Measurements from ENCODE around the gene ADGRV1.
"Not testable (repeated sequence)": the region's sequence is repeated elsewhere in the genome, so short reads cannot be mapped to it uniquely, and the experiment has no call there.

Gene ADGRV1

DNA sequence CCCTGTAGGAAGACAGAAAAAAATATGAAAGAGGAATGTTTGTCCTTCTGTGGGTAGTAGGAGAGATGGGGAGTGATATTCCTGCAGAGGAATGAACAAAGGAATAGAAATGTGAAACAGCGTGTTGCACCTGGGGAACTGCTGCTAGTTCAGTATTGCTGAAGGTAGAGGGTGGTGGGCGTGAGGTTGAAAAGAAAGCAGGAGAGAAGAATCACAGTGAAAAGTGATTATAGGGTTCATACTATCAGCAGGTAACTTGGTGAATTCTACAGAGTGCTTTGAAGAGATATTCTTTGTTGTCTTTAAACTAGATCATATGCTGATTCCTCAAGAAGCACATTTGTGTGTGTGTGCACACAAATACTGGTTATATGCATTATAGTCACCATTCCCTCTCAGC lies 95.6 kb downstream of the ADGRV1 start:
- DNase-seq: no peak

DNA sequence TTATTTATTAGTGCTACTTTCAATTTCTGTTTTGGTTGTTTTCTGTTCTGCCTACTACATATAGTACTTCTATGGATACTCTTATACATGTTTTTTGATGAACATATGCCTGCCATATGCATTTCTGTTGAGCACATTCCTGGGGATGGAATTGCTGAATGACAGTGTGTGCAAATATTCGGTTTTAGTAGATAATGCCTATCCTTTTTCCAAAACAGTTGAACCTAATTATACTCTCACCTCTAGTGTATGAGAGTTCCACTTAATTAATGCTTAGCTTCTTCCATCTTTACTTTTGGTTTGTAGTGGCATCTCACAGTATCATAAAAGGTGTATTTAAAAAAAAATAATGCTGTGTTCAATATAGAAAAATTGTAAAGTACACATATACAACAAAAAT lies 96.8 kb downstream of the ADGRV1 start:
- DNase-seq: peak; percentile 5

DNA sequence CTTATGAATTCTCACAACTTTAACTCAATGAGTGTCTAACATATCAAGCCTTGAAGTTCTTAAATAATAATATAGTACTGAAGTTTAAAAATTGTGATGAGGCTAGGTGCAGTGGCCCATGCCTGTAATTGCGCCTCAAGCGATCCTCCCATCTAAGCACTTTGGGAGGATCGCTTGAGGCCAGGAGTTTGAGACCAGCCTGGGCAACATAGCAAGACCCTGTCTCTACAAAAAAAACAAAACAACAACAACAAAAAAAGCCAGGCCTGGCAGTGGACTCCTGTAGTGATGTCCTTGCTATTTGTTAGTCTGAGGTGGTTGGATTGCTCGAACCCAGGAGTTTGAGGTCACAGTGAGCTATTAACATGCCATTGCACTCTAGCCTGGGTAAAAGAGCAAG lies 98.4 kb downstream of the ADGRV1 start:
- no peak for DNase-seq

DNA sequence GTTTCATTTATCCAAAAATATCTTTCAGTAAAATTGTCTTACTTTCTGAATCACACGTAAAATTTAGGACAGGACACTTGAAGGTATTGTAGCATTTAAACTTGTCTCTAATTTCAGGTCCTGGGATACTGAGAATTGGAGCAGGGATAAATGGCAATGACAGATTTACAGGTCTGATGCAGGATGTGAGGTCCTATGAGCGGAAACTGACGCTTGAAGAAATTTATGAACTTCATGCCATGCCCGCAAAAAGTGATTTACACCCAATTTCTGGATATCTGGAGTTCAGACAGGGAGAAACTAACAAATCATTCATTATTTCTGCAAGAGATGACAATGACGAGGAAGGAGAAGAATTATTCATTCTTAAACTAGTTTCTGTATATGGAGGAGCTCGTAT lies 99.2 kb downstream of the ADGRV1 start:
- no peak for DNase-seq

DNA sequence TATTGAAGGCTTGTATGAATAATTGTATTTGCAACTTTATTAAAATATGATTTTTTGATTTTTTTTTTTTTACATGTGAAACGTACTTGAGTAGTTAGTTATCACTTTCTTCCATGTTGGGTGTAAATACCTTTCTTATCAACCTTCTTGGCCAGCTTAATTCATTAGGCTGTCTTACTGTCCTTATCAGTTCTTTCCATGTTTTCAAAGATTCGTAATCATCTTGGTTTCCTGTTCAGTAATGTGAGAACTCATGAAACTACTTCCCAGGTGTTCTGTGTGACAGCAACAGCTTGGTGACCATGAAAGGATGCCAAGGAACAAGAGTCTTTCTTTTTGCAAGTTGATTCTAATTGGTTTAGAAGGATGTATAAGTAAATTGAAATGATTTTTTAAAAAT lies 100.0 kb downstream of the ADGRV1 start:
- DNase-seq: no peak

DNA sequence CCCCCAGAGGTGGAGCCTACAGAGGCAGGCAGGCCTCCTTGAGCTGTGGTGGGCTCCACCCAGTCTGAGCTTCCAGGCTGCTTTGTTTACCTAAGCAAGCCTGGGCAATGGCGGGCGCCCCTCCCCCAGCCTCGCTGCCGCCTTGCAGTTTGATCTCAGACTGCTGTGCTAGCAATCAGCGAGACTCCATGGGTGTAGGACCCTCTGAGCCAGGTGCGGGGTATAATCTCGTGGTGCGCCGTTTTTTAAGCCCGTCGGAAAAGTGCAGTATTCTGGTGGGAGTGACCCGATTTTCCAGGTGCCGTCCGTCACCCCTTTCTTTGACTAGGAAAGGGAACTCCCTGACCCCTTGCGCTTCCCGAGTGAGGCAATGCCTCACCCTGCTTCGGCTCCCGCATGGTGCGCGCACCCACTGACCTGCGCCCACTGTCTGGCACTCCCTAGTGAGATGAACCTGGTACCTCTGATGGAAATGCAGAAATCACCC lies 109.5 kb downstream of the ADGRV1 start:
- not testable (repeated sequence) for DNase-seq

DNA sequence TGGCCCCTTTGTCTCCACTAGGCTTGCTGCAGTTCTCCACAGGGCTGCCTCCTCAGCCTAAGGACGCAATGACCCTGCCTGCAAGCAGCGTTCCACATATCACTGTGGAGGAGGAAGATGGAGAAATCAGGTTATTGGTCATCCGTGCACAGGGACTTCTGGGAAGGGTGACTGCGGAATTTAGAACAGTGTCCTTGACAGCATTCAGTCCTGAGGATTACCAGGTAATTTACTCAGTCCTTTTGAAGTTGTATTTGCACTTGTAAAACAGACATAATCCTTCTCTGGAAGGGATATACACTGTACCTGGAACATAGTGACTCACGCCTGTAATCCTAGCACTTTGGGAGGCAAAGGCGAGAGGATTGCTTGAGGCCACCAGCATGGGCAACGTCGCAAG lies 116.6 kb downstream of the ADGRV1 start:
- DNase-seq: no peak

DNA sequence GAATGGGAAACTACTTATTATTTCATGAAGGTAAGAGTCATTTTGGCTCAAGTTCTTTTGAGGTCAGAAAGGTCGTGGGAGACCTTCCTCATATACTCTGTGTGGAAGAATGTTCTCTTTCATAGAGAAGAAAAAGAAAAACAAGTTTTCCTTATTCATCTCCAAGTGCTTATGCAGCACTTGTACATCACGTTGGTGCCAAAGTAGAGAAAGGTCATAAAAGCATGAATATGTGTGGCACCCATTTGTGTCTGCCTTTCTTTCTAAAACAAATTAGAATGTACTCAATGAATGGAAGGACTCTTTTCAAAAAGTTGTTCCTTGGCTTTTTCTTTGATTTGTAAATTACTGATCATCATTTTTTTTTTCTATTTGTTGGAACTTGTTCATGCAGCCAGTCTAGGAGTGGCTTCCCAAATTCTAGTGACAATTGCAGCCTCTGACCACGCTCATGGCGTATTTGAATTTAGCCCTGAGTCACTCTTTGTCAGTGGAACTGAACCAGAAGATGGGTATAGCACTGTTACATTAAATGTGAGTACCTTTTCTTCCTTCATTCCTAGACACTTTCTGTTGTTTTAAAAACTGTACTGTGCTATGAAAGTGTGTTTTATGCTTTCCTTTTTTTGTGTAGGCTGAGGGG lies 122.4 kb downstream of the ADGRV1 start:
- DNase-seq: no peak

DNA sequence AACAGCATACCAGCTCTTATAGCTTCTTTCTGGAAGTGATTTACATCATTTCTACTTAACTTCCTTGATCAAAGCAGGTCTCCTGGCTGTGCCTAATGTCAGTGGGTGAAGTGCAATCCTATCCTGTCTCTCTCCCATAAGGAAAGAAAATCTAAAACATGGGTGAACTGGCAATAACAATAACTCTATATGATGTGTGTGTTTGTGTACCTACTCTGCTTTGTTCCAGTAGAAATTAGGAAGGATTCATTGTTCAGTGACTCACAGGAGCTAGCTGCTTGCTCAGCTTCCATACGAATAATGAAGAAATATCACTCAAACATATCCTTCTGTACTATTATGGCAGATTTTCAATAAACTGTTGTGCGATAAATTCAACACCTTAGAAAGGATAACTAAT lies 123.7 kb downstream of the ADGRV1 start:
- no peak for DNase-seq

DNA sequence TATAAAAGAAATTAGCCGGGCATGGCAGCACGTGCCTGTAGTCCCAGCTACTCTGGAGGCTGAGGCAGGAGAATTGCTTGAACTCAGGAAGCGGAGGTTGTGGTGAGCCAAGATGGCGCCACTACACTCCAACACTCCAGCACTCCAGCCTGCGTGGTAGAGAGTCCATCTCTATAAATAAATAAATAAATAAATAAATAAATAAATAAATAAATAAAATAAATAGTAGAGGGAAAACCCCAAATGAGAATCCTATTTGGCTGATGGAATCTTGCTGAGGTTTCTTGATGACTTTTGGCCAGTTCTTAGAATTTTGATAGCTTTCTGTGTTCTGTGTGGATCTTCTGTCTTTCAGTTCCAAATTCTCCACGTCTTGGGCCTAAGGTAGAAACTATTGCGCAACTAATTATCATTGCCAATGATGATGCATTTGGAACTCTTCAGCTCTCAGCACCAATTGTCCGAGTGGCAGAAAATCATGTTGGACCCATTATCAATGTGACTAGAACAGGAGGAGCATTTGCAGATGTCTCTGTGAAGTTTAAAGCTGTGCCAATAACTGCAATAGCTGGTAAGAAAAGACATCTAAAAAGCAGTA lies 126.9 kb downstream of the ADGRV1 start:
- DNase-seq: no peak

DNA sequence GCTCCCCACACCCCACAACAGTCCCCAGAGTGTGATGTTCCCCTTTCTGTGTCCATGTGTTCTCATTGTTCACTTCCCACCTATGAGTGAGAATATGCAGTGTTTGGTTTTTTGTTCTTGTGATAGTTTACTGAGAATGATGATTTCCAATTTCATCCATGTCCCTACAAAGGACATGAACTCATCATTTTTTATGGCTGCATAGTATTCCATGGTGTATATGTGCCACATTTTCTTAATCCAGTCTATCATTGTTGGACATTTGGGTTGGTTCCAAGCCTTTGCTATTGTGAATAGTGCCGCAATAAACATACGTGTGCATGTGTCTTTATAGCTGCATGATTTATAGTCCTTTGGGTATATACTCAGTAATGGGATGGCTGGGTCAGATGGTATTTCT lies 127.8 kb downstream of the ADGRV1 start:
- not testable (repeated sequence) for DNase-seq

DNA sequence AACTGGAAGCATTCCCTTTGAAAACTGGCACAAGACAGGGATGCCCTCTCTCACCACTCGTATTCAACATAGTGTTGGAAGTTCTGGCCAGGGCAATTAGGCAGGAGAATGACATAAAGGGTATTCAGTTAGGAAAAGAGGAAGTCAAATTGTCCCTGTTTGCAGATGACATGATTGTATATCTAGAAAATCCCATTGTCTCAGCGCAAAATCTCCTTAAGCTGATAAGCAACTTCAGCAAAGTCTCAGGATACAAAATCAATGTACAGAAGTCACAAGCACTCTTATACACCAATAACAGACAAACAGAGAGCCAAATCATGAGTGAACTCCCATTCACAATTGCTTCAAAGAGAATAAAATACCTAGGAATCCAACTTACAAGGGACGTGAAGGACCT lies 128.9 kb downstream of the ADGRV1 start:
- DNase-seq: not testable (repeated sequence)

DNA sequence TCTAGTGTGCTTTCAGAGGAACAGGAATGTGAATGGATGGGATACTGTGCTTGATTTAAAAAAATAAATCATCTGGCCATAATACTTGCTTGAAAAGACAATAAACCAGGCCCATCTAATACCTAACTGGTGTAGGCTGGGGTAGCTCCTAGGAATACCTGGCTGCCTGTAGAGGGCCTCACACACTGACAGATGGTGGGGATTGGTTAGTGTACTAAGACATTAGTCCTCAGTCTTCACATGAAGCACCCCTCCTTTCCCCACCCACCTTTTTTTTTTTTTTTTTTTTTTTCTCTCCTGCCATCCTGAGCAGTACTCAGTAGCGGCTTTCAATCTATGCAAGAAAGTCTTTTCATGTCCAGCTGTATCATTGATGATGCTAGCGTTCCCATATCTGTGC lies 130.5 kb downstream of the ADGRV1 start:
- no peak for DNase-seq

DNA sequence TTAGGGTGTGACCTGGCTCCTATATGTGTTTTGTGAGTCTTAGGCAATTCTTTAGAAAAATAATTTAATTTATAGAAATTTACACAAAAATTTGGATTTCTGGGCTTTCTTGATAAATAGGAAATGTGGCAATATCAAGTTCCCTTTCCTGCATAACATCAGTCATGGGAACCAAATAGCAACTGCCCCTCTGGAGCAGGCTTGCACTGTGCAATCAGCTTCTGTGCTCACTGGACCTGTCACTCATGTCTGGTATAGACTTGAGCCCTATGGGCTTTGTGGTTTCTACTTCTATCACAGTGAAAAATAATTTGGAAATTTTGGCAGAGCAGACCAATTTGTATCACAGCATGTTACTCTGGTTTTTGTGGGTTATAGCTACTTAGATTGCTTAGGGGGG lies 131.7 kb downstream of the ADGRV1 start:
- DNase-seq: no peak

DNA sequence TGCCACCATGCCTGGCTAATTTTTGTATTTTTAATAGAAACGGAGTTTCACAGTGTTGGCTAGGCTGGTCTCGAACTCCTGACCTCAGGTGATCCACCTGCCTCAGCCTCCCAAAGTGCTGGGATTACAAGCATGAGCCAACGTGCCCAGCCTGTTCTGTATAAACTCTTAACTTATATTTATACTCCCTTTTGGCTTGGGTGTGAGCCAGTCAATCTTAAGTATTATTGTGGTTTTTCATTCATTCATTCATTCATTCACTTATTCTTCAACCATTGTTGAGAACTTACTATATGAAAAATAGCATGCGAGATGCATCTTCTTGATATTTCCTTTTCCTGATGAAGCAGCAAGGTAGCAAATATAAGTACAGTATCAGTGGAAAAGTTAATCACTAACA lies 132.9 kb downstream of the ADGRV1 start:
- DNase-seq: no peak

DNA sequence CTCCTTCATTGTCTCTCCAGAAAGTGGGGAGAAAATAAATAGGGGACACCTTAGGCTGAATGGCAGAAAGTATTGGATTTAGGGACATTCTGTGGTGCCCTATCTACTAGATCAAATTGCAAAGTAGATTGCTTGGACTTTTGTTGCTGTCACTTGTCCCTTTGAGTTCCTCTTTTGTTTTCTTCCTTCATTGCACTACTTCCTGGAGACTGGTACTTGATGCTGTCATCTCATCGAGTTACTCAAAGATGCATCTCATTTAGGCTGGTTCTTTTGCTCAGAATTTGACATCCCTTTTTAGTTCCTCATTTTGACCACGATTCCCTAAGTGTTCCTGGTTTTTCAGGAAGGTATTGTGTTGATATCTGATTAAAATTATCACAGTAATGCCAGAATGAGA lies 137.6 kb downstream of the ADGRV1 start:
- DNase-seq: no peak

DNA sequence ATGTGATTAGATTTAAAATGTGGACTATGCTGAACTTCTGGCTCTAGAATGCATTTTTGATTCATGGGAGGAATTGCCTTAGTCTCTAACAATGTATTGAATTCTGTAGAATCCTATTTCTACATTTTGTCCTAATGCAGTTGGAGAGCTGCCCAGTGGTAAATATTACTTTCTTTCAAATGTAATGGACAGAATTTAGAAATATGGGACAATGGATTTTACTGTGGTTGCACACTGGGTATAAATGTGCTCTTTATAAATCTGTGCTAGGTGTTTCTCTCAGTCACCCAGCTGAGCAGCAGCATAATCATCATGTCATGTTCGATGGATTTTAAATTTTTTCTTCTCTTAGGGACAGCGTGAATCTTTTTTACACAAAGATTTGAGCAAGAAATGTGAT lies 141.7 kb downstream of the ADGRV1 start:
- peak; percentile 0 for DNase-seq

DNA sequence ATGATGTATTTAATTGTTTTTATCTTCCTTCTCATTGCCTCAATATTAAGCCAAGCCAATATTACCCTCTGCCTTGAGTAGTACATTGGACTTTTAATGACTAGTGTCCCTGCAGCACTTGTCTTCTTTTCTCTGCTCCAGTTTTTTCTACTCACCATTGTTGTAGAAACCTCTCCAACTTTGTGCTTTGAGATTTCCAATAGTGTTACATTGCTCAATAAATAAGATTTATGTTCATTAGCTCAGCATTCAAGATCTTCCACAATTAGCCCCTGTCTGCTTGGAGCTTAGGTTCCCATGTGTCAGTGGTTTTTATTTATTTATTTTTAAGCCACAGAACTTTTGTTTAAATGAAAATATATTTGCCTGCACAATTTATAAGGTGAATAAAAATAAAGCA lies 145.3 kb downstream of the ADGRV1 start:
- no peak for DNase-seq

DNA sequence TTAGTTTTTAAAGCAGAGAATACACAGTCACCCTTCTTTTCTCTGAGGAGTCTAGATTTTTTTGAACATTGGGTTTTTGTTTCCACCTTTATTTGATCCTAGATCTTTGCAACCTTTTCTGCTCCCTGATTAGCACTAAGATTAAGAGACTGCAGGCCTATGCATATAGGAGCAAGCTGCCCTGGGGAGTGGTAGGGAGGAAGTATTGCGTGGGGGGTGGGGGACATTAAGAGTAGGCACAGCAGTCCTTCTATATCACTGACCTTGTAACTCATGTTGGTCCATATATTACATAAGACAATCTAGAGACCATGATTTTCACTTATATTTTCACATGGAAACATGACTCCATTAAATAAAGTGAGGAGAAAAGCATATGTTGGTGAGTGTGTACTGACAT lies 149.1 kb downstream of the ADGRV1 start:
- DNase-seq: no peak

DNA sequence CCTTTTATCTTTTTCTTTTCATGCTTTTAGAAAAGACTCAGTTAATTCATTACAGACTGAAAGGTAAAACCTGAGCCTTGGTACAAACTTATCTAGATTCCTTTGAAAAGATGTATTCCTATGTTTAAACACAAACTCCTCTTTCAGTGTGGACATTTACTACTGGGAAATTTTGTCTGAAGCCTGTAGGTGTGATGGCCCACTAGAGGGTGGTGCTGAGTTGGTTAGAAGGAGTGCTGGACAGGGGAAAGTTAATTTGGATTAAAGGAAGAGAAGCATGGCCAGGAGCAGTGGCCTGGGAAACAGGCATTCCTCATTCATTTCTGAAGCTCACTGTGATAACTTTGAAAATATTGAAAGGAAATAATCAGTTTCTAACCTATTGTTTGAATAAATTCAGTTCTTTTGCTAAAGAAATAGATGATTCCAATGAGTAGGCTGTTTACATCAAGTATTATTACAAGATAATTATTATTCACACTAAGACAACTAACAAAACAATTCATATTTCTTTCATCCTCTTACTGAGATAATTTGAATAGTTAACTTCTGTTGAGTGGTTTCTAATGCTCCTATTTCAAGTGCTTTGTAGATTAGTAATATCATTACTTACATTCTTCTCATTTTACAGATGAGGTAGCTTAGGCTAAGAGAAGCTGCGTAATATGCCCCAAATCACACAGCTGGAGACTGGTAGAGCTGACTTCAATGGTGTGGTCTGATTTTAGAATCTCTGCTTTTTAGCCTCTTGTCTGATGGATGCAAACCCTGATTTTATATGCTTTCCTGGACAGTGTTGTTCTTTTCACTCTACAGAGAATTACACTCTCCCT lies 150.9 kb downstream of the ADGRV1 start:
- peak; percentile 64 for DNase-seq

DNA sequence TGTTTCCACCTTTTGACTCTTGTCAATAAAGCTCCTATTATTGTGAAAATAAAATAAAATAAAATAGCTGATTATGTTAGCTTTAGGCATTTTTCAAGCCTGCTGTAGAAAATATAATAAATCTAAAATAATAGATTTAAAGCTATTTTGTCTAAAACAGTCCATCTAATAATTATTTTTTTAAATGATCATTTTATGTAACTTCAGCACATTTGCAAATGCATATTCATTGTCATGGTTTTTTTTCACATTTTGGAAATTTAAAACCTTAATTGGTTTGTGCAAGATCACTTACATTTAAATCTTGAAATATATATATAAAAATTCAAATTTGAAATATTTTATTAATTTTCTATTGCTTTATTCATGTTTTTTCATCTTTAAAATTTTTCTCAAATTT lies 159.8 kb downstream of the ADGRV1 start:
- no peak for DNase-seq

DNA sequence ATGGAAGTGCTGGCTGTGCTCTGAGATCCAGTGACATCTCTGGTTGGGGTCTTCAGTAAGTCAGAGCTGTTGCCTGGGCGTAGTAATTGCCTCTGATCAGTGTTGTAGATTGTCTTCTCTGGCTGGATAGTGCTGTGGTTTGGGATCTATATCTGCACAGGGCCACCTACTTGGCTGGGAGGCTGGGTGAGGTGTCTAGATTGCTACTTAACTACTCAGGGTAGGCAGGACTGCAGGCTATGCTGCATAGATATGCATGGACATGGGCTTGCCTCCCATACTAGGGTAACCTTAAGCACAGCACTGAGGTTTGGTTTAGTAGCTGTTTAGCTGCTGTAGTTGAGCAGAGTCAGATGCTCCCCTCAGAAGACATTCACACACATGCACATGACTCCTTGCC lies 181.0 kb downstream of the ADGRV1 start:
- no peak for DNase-seq

DNA sequence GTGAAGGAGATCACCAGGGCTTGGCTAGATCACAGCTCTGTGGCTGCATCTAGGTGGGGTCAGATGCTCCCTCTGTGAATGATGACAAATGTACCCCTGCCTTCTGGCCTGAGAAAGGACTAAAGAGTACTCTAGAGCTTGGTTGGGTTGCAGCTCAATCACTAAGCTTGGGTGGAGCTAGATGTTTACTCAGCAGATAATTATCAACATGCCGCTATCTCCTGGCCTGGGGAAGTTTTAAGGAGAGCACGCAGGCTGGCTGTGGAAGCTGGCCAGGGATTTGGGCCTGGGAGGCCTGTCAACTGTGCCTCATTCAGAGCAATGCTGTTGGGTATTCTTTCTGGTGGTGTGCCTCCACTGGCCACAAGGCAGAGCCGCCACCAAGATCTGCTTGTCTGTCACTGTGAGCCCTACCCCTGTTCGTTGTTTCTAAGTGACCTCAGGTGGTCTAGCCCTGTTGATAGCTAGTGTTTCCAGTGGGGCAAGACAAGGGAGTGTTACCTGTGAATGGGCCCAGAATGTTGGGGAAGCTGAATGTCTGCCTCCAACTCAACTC lies 181.7 kb downstream of the ADGRV1 start:
- no peak for DNase-seq

DNA sequence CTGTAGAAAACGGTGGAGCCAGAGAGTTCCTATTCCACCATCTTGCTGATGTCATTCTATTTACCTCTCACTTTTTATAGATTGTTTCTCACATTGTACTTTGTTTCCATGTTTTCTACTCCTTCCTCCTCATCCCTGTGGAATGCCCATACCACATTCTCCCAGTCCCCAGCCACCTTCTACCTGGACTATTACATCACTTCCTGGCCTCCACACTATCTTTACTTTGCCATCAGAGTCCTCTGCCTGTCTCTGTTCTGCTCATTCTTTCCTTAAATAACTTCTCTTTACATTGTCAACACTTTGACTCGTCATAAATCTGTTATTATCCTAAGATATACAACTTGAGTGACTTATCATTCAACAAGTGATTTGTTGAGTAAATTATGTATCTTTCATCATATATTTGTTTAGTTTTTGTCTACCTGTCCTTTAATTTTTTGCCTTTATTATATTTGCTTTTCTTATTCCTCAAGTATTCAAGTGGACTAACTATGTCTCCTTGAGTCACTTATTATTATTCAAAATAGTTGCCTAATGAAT lies 182.5 kb downstream of the ADGRV1 start:
- DNase-seq: no peak

Data from fibroblast of upper back skin (primary cell).